ENCODE results near the gene LHFPL4.

Gene LHFPL4

DNA sequence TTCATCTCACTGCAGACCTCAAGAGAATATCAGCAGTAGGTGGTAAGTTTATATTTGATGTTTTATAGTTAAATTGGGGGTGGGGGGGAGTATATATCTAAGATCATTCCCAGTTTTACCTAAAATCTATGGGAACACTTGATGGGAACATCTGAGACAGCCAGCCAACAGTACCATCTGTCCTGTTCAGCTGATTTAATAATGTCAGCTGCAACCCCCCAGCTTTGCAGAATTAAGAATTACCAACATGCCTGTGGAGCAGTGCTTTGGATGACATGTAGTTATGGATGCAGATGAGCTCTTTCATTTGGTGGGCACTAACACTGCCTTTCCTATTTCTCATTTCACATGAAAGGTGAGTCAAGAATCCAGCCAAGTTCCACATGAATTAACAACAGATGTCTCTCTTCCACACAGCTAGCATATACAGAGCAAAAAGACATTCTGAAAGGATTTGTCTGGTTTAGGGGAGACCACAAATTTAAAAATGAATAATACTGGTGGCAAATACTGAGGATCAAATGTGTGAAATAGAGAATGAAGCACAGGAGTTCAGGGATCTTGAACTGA lies 80.0 kb downstream of the LHFPL4 start:
- DNase-seq (ENCODE audit: low spot score): no peak

DNA sequence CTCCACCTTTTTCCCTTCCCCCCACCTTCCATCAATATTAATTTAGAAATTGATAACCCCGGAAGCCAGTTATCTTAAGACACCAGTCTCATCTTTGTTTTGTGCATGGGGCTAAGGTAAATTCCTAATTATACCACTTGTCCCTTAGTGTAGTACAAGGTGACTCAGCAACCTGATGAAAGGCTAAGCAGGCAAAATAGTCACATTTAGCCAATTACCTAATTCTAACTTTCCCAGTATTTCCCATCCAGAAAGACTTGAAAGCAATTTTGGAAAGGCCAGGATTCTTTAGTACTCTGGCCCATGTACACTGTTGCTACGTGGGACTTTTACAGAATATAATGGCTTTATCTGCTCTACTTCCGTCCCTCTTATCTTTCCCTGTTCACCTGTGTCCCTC lies 83.6 kb downstream of the LHFPL4 start:
- no peak for DNase-seq (ENCODE audit: low spot score)

DNA sequence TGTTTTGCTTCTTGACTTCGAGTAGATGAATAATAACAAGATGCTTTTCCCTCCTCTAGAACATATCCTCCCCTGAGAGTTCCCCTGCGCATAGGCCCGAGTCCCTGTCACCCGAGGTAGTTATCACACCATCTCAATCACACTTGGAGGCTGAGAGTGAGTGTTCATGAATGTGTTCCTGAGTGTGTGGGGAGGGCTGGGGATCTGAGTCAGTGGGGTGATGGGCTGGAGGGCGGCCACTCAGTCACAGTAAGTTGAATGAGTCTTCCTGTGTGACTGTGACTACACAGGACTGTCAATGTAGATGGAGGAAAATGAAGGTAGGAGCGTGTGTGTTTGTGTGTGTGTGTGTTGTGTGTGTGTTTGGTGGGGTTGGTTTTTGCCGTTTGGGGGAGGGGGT lies 85.2 kb downstream of the LHFPL4 start:
- DNase-seq (ENCODE audit: low spot score): no peak

DNA sequence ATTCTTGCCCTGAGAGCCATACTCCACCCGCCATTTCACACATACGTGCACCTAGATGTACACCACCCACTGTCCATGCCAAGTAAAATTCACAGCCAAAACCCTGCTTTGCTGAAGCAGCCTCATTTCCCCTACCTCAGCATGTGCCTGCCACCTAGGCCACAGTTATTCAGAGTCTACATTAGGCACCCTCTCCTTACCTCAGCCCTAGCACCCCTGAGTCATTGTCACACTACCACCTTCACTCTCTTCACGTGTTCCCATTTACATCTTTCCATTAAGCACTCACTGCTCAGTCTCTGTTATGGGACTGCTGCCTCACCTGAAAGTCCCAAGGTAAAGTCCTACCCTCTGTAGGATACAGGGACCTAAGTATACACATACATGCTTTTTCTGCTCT lies 86.2 kb downstream of the LHFPL4 start:
- no peak for DNase-seq (ENCODE audit: low spot score)

DNA sequence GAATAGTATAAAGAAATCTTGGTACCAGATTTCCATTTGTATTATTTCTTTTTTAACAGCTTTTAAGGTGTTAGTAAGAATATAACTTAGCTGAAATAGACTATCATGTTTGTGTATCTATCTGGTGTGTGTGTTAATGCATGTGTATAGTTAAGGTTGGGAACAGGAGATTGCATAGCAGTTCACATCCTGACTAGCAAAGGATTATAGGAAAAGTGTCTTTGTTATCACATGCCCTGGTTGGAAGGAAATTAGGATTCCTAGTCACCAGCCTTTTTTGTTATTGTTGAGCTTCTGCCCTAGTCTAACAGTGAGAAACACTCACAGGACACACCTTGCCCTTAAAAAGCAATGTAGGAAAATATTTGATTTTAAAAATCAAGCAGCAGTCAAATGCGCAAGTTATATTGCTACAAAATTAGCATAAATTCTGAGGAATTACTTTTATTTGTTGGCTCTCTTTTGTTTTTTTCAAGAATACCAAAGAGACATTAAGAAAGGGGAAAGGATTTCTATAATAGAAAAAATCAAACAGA lies 98.0 kb downstream of the LHFPL4 start:
- no peak for DNase-seq (ENCODE audit: low spot score)

DNA sequence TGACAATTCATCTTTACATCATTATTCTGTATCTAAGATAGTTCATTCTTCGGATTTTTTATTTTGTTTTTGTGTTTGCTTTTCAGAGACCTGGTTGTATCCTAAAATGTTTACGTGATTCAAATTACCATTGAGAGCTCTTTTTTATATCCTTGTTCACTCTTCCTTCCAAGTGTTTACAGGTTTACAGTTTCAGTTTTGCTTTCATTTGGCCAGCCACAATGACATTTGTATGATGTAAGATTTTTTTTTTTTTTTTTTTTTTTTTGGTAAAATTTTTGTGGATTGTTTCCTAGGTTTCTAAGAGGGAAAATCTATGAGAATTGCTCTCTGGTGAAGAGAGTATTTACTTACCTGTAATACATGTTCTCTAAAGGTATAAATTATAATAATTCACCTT lies 101.2 kb downstream of the LHFPL4 start:
- peak; percentile 7 for DNase-seq (ENCODE audit: low spot score)

DNA sequence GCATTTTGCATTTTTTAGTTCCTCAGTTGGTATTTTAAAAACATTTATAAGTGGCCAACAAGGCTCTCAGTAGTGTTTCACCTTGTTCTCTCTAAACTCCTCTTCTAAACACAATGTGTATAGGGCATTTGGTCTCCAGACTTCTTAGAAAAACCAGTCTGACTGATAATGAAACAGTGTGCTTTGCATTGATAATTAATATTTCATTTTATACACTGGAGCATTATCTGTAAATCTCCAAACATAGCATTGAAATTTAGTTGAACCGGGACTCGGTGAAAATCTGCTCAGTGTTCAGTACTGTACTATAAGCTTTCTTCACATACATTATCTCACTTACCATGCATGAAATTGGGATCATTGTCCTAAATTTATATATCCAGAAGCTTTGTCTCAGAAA lies 102.6 kb downstream of the LHFPL4 start:
- DNase-seq (ENCODE audit: low spot score): peak; percentile 5

DNA sequence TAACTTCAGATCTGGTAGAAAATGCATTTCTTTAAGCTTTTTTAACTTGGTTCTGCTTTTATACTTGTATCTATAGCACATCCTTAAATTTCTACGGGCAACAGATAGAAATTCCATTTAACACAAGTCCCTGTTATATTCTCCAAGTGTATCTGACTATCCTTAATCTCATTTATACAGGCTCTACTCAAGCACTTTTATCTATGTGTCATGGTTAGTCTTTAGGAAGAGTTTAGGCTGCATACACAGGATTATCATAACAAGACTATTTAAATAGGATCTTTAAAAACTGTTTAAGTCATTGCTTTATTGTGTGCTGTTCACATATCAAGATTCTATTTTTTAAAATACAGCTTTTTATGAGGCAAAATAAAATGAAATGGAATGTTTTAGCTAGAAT lies 103.5 kb downstream of the LHFPL4 start:
- peak; percentile 16 for DNase-seq (ENCODE audit: low spot score)

DNA sequence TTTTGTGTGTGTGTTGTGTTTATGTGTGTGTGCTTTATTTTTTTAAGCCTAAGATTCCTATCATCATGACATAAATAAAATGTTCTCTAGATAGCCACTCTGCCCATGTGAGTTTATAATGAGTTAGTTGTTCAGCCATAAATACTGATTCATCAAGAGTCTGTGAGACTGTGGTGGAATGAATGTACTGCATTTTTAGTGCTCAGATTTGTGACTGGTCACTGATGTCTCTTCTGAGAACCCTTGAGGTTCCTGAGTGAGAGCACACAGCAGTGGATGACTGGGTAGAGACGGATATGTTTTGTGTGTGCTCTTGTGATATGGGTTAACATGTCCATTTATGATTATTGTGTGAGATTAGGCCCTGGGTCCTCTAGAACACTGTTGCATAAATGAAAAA lies 105.0 kb downstream of the LHFPL4 start:
- DNase-seq (ENCODE audit: low spot score): no peak
